Measurements from ENCODE around the gene EPN1. TPM values are rescaled to one million over a fixed set of nuclear protein-coding genes. Genes with fewer than 3 reads are reported as not detected.

EPN1 gene
- total and polyA plus RNA-seq, 5 donors from 2014 or later, result 6.3 to 46.1 (median 8.1) TPM

DNA sequence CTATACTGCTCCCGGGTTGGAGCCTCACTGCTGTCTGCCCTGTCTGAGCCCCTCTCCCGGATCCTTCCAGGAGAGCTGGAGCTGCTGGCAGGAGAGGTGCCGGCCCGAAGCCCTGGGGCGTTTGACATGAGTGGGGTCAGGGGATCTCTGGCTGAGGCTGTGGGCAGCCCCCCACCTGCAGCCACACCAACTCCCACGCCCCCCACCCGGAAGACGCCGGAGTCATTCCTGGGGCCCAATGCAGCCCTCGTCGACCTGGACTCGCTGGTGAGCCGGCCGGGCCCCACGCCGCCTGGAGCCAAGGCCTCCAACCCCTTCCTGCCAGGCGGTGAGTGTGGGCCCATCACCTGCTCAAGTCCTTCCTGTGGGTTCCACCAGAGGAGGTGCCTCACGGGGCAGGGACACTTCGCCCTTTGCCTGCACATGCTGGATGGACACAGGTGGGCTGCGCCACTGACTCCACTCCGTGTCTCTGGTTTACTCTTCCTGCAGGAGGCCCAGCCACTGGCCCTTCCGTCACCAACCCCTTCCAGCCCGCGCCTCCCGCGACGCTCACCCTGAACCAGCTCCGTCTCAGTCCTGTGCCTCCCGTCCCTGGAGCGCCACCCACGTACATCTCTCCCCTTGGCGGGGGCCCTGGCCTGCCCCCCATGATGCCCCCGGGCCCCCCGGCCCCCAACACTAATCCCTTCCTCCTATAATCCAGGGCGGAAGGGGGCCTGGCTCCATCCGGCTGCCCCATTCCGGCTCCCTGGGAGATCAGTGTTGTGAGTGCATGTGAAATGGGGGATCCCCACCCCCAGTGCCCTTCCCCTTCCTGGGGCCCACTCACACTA, 19.8 kb downstream of the EPN1 start:
- DNase-seq, result no peak
- Histone ChIP-seq H3K4me1 (ENCODE audit: control insufficient read depth, insufficient read depth, low read length, poor library complexity, severe bottlenecking) (no peaks in the 10 kb centered on the region), H3K27me3 (ENCODE audit: control insufficient read depth, insufficient read depth, low read length) (no peaks in the 10 kb centered on the region), H3K27ac (ENCODE audit: insufficient read depth, low read length, poor library complexity, severe bottlenecking) (no peak overlapping the region), H3K4me3 (ENCODE audit: low read depth, low read length) (no peak overlapping the region), H3K36me3 (ENCODE audit: control insufficient read depth, insufficient read depth, low read length) (peaks cover 41% of the 10 kb centered on the region), H3K9me3 (ENCODE audit: control insufficient read depth in 2 of 2, low read length in 2 of 2) (no peaks in the 10 kb centered on the region)
- peaks cover 0 to 8% (median 0%) of the 10 kb centered on the region in 4 donors for H3K4me1 Mint-ChIP-seq
- no peak overlapping the region for H3K27ac Mint-ChIP-seq
- H3K27me3 Mint-ChIP-seq, result no peaks in the 10 kb centered on the region
- ATAC-seq (ENCODE audit: low read depth in 2 of 2), result no peak
- no peak overlapping the region for H3K4me3 Mint-ChIP-seq
- peaks cover 12% of the 10 kb centered on the region for H3K36me3 Mint-ChIP-seq
- no peaks in the 10 kb centered on the region for H3K9me3 Mint-ChIP-seq

GRCh38 chr19:55695511-55696290, 20.7 kb downstream of the EPN1 start:
- Mint-ChIP-seq H3K27me3 (no peaks in the 10 kb centered on the region), H3K4me3 (no peak overlapping the region), H3K27ac (no peak overlapping the region), H3K9me3 (no peaks in the 10 kb centered on the region), H3K36me3 (peaks cover 17% of the 10 kb centered on the region), H3K4me1 (peaks cover 0 to 8% (median 0%) of the 10 kb centered on the region in 4 donors)
- DNase-seq (no peak), ATAC-seq (ENCODE audit: low read depth in 2 of 2) (no peak)
- H3K4me3 ChIP-seq (ENCODE audit: low read depth, low read length), result no peak overlapping the region
- no peak overlapping the region for H3K27ac ChIP-seq (ENCODE audit: insufficient read depth, low read length, poor library complexity, severe bottlenecking)
- H3K9me3 ChIP-seq (ENCODE audit: control insufficient read depth in 2 of 2, low read length in 2 of 2), result no peaks in the 10 kb centered on the region
- no peaks in the 10 kb centered on the region for H3K4me1 ChIP-seq (ENCODE audit: control insufficient read depth, insufficient read depth, low read length, poor library complexity, severe bottlenecking)
- H3K36me3 ChIP-seq (ENCODE audit: control insufficient read depth, insufficient read depth, low read length), result peaks cover 35% of the 10 kb centered on the region
- no peaks in the 10 kb centered on the region for H3K27me3 ChIP-seq (ENCODE audit: control insufficient read depth, insufficient read depth, low read length)

DNA sequence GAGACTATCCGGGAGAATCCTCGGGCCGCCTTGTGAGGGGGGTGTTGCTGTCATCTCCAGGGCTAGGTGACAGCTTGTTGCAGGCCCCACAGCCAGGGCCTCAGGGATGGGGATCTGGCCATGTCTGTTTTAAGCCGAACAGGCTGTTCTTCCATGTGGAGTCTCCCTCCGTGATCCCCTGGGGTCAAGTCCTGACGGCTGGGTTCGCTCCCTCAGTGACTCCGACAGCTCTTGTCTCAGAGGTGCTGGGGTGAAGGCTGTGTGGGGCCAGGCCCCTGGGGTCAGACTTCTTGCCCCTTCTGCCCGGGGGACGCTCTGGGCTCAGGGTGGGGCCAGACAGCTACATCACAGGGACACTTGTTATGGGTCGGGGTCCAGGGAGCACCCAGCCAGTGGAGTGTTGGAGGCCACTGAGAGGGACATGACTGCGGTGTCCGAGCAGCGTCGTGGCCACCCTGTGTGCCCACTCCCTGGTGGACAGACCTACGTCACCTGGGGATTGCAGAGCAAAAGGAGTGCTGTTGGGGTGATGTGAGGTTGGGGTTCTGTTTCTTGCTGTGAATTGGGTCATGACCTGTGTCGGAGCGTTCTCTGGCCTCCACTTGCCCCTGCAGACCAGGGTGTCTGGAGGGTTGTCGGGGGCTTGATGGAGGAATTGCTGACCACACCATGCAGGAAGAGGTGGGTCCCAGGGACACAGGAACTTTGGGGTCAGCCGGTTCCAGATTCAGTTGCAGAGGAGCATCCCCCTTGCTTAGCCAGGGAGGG, 21.5 kb downstream of the EPN1 start:
- Histone ChIP-seq H3K36me3 (ENCODE audit: control insufficient read depth, insufficient read depth, low read length) (peaks cover 31% of the 10 kb centered on the region), H3K27me3 (ENCODE audit: control insufficient read depth, insufficient read depth, low read length) (no peaks in the 10 kb centered on the region), H3K27ac (ENCODE audit: insufficient read depth, low read length, poor library complexity, severe bottlenecking) (no peak overlapping the region), H3K4me3 (ENCODE audit: low read depth, low read length) (no peak overlapping the region), H3K4me1 (ENCODE audit: control insufficient read depth, insufficient read depth, low read length, poor library complexity, severe bottlenecking) (no peaks in the 10 kb centered on the region), H3K9me3 (ENCODE audit: control insufficient read depth in 2 of 2, low read length in 2 of 2) (no peaks in the 10 kb centered on the region)
- Mint-ChIP-seq H3K4me1 (peaks cover 0 to 8% (median 0%) of the 10 kb centered on the region in 4 donors), H3K27ac (no peak overlapping the region), H3K27me3 (no peaks in the 10 kb centered on the region), H3K4me3 (no peak overlapping the region), H3K36me3 (peaks cover 17% of the 10 kb centered on the region), H3K9me3 (no peaks in the 10 kb centered on the region)
- DNase-seq (no peak), ATAC-seq (ENCODE audit: low read depth in 2 of 2) (no peak)

- Histone ChIP-seq H3K36me3 (ENCODE audit: control insufficient read depth, insufficient read depth, low read length) (peaks cover 31% of the 10 kb centered on the region), H3K4me1 (ENCODE audit: control insufficient read depth, insufficient read depth, low read length, poor library complexity, severe bottlenecking) (no peaks in the 10 kb centered on the region), H3K9me3 (ENCODE audit: control insufficient read depth in 2 of 2, low read length in 2 of 2) (no peaks in the 10 kb centered on the region), H3K27me3 (ENCODE audit: control insufficient read depth, insufficient read depth, low read length) (no peaks in the 10 kb centered on the region), H3K4me3 (ENCODE audit: low read depth, low read length) (no peak overlapping the region), H3K27ac (ENCODE audit: insufficient read depth, low read length, poor library complexity, severe bottlenecking) (no peak overlapping the region)
- H3K4me3 Mint-ChIP-seq, result no peak overlapping the region
- H3K4me1 Mint-ChIP-seq, result peaks cover 0 to 8% (median 0%) of the 10 kb centered on the region in 4 donors
- peaks cover 17% of the 10 kb centered on the region for H3K36me3 Mint-ChIP-seq
- H3K27me3 Mint-ChIP-seq, result no peaks in the 10 kb centered on the region
- DNase-seq (no peak), ATAC-seq (ENCODE audit: low read depth in 2 of 2) (no peak)
- no peak overlapping the region for H3K27ac Mint-ChIP-seq
- H3K9me3 Mint-ChIP-seq, result no peaks in the 10 kb centered on the region
Measured at GRCh38 chr19:55697069-55697440, 22.0 kb downstream of the EPN1 start.

DNA sequence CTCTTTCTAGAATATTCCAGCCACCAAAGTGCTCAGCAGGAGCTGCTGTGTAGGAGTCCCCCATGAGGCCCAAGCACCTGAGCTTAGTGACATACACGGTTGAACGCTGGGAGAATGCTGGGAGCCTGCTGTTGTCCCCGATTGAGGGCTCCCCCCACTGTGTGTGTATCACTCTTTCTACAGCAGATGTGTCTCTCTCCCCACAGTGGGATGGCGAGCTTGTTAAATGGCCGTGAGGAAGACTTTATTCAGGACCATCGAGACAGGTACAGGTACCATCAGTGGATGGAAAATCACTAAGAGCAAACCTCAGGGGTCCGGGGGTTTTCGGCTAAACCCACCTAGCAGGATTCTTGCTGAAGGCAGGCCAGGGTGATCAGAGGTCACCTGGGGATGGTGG, 22.7 kb downstream of the EPN1 start:
- ATAC-seq (ENCODE audit: low read depth in 2 of 2), result no peak
- no peak overlapping the region for H3K27ac Mint-ChIP-seq
- Histone ChIP-seq H3K27ac (ENCODE audit: insufficient read depth, low read length, poor library complexity, severe bottlenecking) (no peak overlapping the region), H3K36me3 (ENCODE audit: control insufficient read depth, insufficient read depth, low read length) (peaks cover 30% of the 10 kb centered on the region), H3K4me3 (ENCODE audit: low read depth, low read length) (no peak overlapping the region), H3K4me1 (ENCODE audit: control insufficient read depth, insufficient read depth, low read length, poor library complexity, severe bottlenecking) (no peaks in the 10 kb centered on the region), H3K9me3 (ENCODE audit: control insufficient read depth in 2 of 2, low read length in 2 of 2) (no peaks in the 10 kb centered on the region), H3K27me3 (ENCODE audit: control insufficient read depth, insufficient read depth, low read length) (no peaks in the 10 kb centered on the region)
- DNase-seq, result no peak
- no peaks in the 10 kb centered on the region for H3K27me3 Mint-ChIP-seq
- no peaks in the 10 kb centered on the region for H3K9me3 Mint-ChIP-seq
- H3K4me1 Mint-ChIP-seq, result peaks cover 0 to 13% (median 0%) of the 10 kb centered on the region in 4 donors
- H3K36me3 Mint-ChIP-seq, result peaks cover 17% of the 10 kb centered on the region
- no peak overlapping the region for H3K4me3 Mint-ChIP-seq

- peaks cover 24% of the 10 kb centered on the region for H3K36me3 ChIP-seq (ENCODE audit: control insufficient read depth, insufficient read depth, low read length)
- no peaks in the 10 kb centered on the region for H3K4me1 ChIP-seq (ENCODE audit: control insufficient read depth, insufficient read depth, low read length, poor library complexity, severe bottlenecking)
- no peak for ATAC-seq (ENCODE audit: low read depth in 2 of 2)
- Mint-ChIP-seq H3K27ac (no peak overlapping the region), H3K9me3 (no peaks in the 10 kb centered on the region), H3K27me3 (no peaks in the 10 kb centered on the region), H3K4me3 (no peak overlapping the region), H3K4me1 (peaks cover 0 to 13% (median 0%) of the 10 kb centered on the region in 4 donors), H3K36me3 (peaks cover 17% of the 10 kb centered on the region)
- H3K27me3 ChIP-seq (ENCODE audit: control insufficient read depth, insufficient read depth, low read length), result no peaks in the 10 kb centered on the region
- H3K9me3 ChIP-seq (ENCODE audit: control insufficient read depth in 2 of 2, low read length in 2 of 2), result no peaks in the 10 kb centered on the region
- H3K27ac ChIP-seq (ENCODE audit: insufficient read depth, low read length, poor library complexity, severe bottlenecking), result no peak overlapping the region
- no peak overlapping the region for H3K4me3 ChIP-seq (ENCODE audit: low read depth, low read length)
- DNase-seq, result no peak
Measured at GRCh38 chr19:55698256-55698655, 23.2 kb downstream of the EPN1 start.

DNA sequence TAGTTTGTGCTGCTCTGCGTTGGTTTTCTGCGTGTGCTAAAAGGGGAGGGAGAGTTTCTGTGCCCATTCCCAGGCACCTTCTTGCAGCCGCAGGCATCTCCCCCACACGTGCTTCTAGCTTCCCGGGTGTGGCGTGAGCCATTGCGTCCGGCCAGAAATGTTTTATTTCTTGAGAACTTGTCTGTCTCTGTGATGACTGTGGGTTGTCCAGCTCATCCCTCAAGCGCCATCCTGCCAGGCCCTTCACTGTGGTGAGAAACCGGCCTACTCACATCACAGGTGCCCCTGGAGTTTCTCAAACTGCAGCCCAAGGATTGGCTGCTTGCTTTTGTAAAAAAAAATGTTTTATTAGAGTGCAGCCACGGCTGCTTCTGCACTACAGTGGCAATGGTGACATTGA, 24.2 kb downstream of the EPN1 start:
- no peak overlapping the region for H3K4me3 Mint-ChIP-seq
- Histone ChIP-seq H3K9me3 (ENCODE audit: control insufficient read depth in 2 of 2, low read length in 2 of 2) (no peaks in the 10 kb centered on the region), H3K27ac (ENCODE audit: insufficient read depth, low read length, poor library complexity, severe bottlenecking) (no peak overlapping the region), H3K36me3 (ENCODE audit: control insufficient read depth, insufficient read depth, low read length) (peaks cover 14% of the 10 kb centered on the region), H3K4me3 (ENCODE audit: low read depth, low read length) (no peak overlapping the region), H3K4me1 (ENCODE audit: control insufficient read depth, insufficient read depth, low read length, poor library complexity, severe bottlenecking) (no peaks in the 10 kb centered on the region), H3K27me3 (ENCODE audit: control insufficient read depth, insufficient read depth, low read length) (no peaks in the 10 kb centered on the region)
- no peak overlapping the region for H3K27ac Mint-ChIP-seq
- no peak for ATAC-seq (ENCODE audit: low read depth in 2 of 2)
- peaks cover 0 to 13% (median 1%) of the 10 kb centered on the region in 4 donors for H3K4me1 Mint-ChIP-seq
- DNase-seq, result no peak
- no peaks in the 10 kb centered on the region for H3K9me3 Mint-ChIP-seq
- H3K27me3 Mint-ChIP-seq, result no peaks in the 10 kb centered on the region
- peaks cover 20% of the 10 kb centered on the region for H3K36me3 Mint-ChIP-seq

All from CD4-positive, CD25-positive, alpha-beta regulatory T cell (primary cell).